ENCODE results near the gene SEMA4D. TPM values are rescaled to one million over a fixed set of nuclear protein-coding genes. Genes with fewer than 3 reads are reported as not detected.
A peak's percentile ranks its signal among the peaks of the same experiment; 100 is the strongest.

Gene SEMA4D
- total RNA-seq, 4 donors from 2014 or later = 37.3 to 50.1 (median 42.6) TPM

GRCh38 chr9:89391585-89391984, 106.3 kb downstream of the SEMA4D start:
- Histone ChIP-seq H3K27me3 (no peaks in the 10 kb centered on the region), H3K4me1 (peaks cover 31% of the 10 kb centered on the region), H3K27ac (no peak overlapping the region), H3K9me3 (no peaks in the 10 kb centered on the region), H3K36me3 (peaks cover 71% of the 10 kb centered on the region), H3K4me3 (no peak overlapping the region)
- 100% methylated on average over 4 of the region's 6 CpGs for WGBS
- DNase-seq (ENCODE audit: low spot score in 2 of 2) = no peak
- TF ChIP-seq CTCF (IDR thresholded peaks at IDR 0.05) (no peak), POLR2AphosphoS5 (IDR thresholded peaks at IDR 0.05) (no peak), EP300 (IDR thresholded peaks at IDR 0.05) (no peak), POLR2A (IDR thresholded peaks at IDR 0.05) (no peak)

DNA sequence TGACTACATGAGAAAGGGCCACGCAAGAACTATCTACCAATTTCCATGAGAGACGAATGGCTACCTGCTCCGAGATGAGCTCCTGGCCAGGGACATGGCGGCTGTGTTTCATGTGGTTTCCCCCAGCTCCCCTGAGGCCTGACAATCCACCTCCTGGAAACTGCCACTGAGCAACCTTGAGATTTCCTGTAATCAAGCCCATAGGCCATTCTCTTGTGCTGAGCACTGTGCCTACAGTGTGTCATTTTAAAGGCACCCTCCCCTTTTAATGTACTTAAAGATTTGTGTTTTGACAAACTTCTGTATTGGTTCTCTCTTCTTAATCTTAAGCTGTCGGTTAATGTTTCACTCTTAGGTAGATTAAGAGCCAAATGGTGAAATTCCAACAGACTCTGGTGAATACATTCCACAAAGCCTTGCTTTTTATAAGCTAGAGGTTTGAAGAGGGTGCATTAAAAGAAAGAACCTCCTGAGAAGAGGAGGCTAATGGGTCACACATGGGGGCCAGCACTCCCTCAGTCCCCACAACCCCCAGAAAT, 107.3 kb downstream of the SEMA4D start:
- WGBS = 85% methylated on average over 5 of the region's 5 CpGs
- Histone ChIP-seq H3K27ac (no peak overlapping the region), H3K9me3 (no peaks in the 10 kb centered on the region), H3K27me3 (no peaks in the 10 kb centered on the region), H3K4me3 (no peak overlapping the region), H3K36me3 (peaks cover 73% of the 10 kb centered on the region), H3K4me1 (peaks cover 37% of the 10 kb centered on the region)
- TF ChIP-seq POLR2AphosphoS5 (IDR thresholded peaks at IDR 0.05) (no peak), POLR2A (IDR thresholded peaks at IDR 0.05) (no peak), EP300 (IDR thresholded peaks at IDR 0.05) (no peak), CTCF (IDR thresholded peaks at IDR 0.05) (no peak)
- no peak for DNase-seq (ENCODE audit: low spot score in 2 of 2)

GRCh38 chr9:89390068-89390555, 107.8 kb downstream of the SEMA4D start:
- no peaks in the 10 kb centered on the region for H3K27me3 ChIP-seq
- peaks cover 37% of the 10 kb centered on the region for H3K4me1 ChIP-seq
- H3K36me3 ChIP-seq = peaks cover 76% of the 10 kb centered on the region
- TF ChIP-seq POLR2AphosphoS5 (IDR thresholded peaks at IDR 0.05) (no peak), CTCF (IDR thresholded peaks at IDR 0.05) (no peak), POLR2A (IDR thresholded peaks at IDR 0.05) (no peak), EP300 (IDR thresholded peaks at IDR 0.05) (no peak)
- H3K27ac ChIP-seq = no peak overlapping the region
- no peak overlapping the region for H3K4me3 ChIP-seq
- 81% methylated on average over 6 of the region's 10 CpGs for WGBS
- DNase-seq (ENCODE audit: low spot score in 2 of 2) = no peak
- no peaks in the 10 kb centered on the region for H3K9me3 ChIP-seq

DNA sequence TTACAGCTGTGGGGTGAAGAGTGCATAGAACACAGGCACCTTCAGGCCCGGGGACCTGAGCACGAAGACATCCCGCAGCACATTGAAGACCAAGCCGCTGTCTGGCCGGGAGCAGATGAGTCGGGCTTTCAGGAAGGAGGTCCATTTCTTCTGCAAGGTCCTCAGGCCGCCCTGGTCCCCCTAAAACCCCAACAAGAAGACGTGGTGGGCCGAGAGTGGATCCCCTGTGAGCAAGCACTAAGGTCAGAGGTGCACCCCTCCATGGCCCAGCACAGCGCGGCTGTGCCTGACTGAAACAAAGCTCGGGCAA, 109.1 kb downstream of the SEMA4D start:
- DNase-seq (ENCODE audit: low spot score in 2 of 2) = no peak
- Histone ChIP-seq H3K27ac (peak overlapping the region; percentile 47), H3K27me3 (no peaks in the 10 kb centered on the region), H3K4me1 (peaks cover 37% of the 10 kb centered on the region), H3K9me3 (no peaks in the 10 kb centered on the region), H3K36me3 (peaks cover 77% of the 10 kb centered on the region), H3K4me3 (no peak overlapping the region)
- TF ChIP-seq POLR2A (IDR thresholded peaks at IDR 0.05) = no peak
- WGBS = 95% methylated on average over 12 of the region's 12 CpGs

DNA sequence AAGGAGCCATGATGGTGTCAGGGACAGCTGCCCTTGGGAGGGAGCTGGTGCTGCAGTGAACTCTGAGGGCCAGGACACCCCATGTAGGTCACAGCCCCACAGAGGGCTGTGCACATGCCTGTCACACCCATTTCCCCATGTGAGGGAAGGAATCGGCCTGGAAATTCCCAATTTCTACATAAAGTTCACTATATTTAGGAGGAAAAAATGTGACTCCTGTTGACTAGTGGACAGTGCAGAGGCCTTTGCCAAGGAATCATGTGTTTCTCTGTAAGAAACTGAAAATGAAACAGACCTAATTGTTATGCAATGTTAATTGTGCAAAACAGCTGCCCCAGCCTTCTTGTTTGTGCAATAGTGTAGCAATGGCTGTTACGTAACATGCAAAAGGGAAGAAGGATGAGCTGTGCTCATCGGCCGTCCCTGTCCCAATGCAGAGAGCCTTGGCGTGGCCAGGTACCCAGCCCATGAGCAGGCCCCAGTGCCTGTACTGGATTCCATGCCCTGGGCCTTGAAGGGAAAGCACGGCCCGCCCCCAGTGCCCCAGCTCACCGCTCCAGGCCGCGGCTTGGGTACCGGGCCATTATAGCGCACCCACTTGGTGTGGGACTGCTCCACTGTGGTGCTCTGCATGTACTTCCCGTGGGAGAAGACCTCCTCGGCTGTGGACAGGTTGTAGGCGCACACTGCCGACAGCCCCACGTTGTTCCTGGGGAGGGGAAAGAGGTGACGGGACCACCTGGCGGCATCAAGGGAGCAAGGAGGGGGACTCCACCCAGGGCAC, 109.6 kb downstream of the SEMA4D start:
- Histone ChIP-seq H3K36me3 (peaks cover 79% of the 10 kb centered on the region), H3K4me1 (peaks cover 37% of the 10 kb centered on the region), H3K4me3 (no peak overlapping the region), H3K27ac (peak overlapping the region; percentile 47), H3K9me3 (no peaks in the 10 kb centered on the region), H3K27me3 (no peaks in the 10 kb centered on the region)
- WGBS = 48% methylated on average over 3 of the region's 19 CpGs
- TF ChIP-seq POLR2AphosphoS5 (IDR thresholded peaks at IDR 0.05) (peak; percentile 99 to 100 (median 99)), CTCF (IDR thresholded peaks at IDR 0.05) (no peak)
- peak; percentile 86 to 88 for DNase-seq (ENCODE audit: low spot score in 2 of 2)
